Measurements from ENCODE around the gene PMPCA. TPM values are rescaled to one million over a fixed set of nuclear protein-coding genes. Genes with fewer than 3 reads are reported as not detected.

Gene PMPCA
- total RNA-seq, 1 donor, result 36.7 TPM

- no peak overlapping the region for H3K4me3 ChIP-seq (ENCODE audit: low read depth, low read length)
- no peak for DNase-seq (ENCODE audit: low read depth)
- TF ChIP-seq CTCF (IDR thresholded peaks at IDR 0.05; ENCODE audit: insufficient read depth, low read length), result no peak
Measured at GRCh38 chr9:136429683-136430491, 19.4 kb downstream of the PMPCA start.

- DNase-seq (ENCODE audit: low read depth), result no peak
- no peak overlapping the region for H3K4me3 ChIP-seq (ENCODE audit: low read depth, low read length)
- no peak for TF ChIP-seq CTCF (IDR thresholded peaks at IDR 0.05; ENCODE audit: insufficient read depth, low read length)
Measured at GRCh38 chr9:136430588-136431234, 20.3 kb downstream of the PMPCA start.

- no peak overlapping the region for H3K4me3 ChIP-seq (ENCODE audit: low read depth, low read length)
- TF ChIP-seq CTCF (IDR thresholded peaks at IDR 0.05; ENCODE audit: insufficient read depth, low read length), result no peak
Measured at GRCh38 chr9:136431782-136432350, 21.4 kb downstream of the PMPCA start.

DNA sequence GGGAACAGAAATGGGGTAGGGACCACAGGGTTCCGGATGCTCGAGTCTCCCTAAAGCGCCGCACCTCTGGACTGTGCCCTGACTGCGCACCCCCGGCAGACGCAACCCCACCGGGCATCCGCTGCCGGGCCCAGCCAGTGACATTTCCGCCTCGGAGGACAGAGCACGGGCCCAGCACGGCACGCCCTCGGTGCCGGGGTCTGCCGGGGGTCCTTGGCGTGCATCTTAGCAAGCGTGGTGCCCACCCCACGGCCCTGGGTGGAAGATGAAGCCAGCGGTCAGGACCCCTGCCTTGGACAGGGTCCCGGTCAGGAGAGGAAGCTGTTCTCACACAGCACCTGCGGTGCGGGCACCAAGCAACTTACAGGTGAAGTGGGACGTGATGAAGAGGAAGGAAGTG lies 22.1 kb downstream of the PMPCA start:
- DNase-seq (ENCODE audit: low read depth), result no peak
- no peak for TF ChIP-seq CTCF (IDR thresholded peaks at IDR 0.05; ENCODE audit: insufficient read depth, low read length)
- H3K4me3 ChIP-seq (ENCODE audit: low read depth, low read length), result no peak overlapping the region

More at GRCh38 chr9:136431782-136432350, 21.4 kb downstream of the PMPCA start:
- DNase-seq (ENCODE audit: low read depth), result no peak

DNA sequence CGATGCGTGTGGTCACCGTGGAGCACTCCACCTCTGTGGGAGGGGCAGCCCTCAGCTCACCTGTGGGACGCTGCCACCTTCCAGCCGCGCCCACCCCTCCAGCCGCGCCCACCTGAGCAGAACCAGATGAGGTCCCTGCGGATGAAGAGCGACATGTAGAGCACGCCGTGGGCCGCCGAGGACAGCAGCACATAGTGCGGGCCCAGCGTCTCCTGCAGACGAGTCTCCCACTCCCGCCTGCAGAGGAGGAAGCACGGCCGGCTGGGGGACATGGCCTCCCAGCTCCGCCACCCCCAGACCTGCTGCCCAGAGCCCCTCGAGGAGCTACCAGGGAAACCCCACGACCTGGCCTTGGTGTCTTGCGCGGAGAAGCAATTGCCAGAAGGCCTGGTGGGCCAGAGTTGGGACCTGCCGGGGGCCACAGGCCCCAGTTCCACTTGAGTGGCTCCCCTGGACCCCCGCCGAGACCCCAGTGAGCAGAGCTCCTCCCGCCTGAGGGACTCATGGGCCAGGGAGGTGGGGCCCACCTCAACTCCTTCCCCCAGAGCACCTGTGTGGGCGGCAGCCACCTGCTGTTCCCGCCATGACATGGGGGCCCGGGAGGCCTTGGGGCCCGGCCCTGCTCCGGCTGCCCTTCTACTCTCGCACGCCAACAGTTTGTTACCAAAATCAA lies 22.7 kb downstream of the PMPCA start:
- no peak for TF ChIP-seq CTCF (IDR thresholded peaks at IDR 0.05; ENCODE audit: insufficient read depth, low read length)
- DNase-seq (ENCODE audit: low read depth), result no peak
- no peak overlapping the region for H3K4me3 ChIP-seq (ENCODE audit: low read depth, low read length)

DNA sequence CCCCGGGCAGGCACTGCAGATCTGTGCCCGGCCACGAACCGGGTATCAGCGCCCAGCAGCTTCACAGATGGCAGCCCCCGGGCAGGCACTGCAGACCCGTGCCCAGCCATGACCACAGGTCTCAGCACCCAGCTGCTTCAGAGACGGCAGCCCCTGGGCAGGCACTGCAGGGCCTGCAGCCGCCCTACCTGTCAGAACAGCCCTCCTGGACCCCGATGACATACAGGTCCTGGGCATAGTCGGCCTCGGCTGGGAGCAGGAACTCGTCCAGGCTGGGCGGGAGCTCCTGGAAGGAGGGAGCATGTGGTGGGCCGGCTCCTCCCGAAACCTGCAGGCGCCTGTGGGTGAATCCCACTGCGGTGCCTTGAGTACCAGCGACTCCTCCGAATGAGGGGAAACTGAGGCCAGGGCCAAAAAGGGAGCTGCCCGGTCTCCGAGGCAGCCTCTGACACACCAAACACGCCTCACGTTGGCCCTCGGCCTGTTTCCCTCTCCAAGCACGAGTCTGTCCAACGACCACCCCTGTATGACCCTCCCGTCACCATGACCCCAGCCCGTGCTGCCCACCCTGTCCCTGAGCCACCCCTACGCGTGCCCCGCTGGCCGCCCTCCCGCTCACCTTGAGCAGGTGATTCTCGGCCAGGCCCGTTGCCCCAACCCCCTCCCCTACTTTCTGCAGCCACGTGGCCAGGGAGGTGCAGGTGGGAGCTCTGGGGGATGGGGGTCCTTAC lies 23.6 kb downstream of the PMPCA start:
- no peak for TF ChIP-seq CTCF (IDR thresholded peaks at IDR 0.05; ENCODE audit: insufficient read depth, low read length)
- DNase-seq (ENCODE audit: low read depth), result no peak
- no peak overlapping the region for H3K4me3 ChIP-seq (ENCODE audit: low read depth, low read length)
